HG03064 (cell line): ENCODE data around the gene DUS4L.
"Not testable (repeated sequence)": the region's sequence is repeated elsewhere in the genome, so short reads cannot be mapped to it uniquely, and the experiment has no call there.

Experiments
- ATAC-seq: cut with Tn5 transposase; IDR thresholded peaks from one replicate; pipeline ENCODE4 v1.9.1; 2021; ENCODE audit warnings: low read depth; ENCODE audit not compliant: unreplicated experiment

DUS4L gene

GRCh38 chr7:107563775-107564552 lies at the start of gene DUS4L, which contains the start of gene COG5:
Gene DUS4L, plus strand, starts transcription at chr7:107563971. Its CDS starts 3,100 bp downstream, at chr7:107567071.
Gene COG5, minus strand, starts transcription at chr7:107563920. Its CDS starts 24 bp downstream, at chr7:107563896.
- ATAC-seq, result peak; percentile 96

- ATAC-seq, result no peak
Measured at GRCh38 chr7:107526672-107527071, 37.1 kb upstream of the DUS4L start.

- ATAC-seq, result no peak
Measured at GRCh38 chr7:107527196-107527595, 36.6 kb upstream of the DUS4L start.

DNA sequence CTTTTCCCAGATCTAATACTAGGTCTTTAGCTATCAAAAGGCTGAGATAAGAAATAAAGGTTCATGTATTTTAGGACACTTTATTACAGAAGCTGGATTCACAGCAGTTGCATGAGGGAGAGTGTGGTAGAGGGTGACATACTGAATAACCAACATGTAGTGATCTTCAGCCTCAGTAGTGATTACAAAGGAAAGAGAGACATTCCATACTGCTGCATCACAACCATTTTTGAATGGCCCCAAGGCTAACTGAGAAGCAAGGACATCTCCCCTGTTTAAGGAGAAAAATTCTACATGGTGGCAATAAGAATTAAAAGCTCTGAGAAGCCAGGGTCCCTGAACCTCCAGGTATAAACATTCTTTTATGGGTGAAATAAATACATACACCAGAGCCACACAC lies 35.3 kb upstream of the DUS4L start:
- ATAC-seq, result no peak

GRCh38 chr7:107530751-107531150 lies 33.0 kb upstream of the DUS4L start:
- ATAC-seq, result no peak

- ATAC-seq, result no peak
Measured at GRCh38 chr7:107534139-107534538, 29.6 kb upstream of the DUS4L start.

DNA sequence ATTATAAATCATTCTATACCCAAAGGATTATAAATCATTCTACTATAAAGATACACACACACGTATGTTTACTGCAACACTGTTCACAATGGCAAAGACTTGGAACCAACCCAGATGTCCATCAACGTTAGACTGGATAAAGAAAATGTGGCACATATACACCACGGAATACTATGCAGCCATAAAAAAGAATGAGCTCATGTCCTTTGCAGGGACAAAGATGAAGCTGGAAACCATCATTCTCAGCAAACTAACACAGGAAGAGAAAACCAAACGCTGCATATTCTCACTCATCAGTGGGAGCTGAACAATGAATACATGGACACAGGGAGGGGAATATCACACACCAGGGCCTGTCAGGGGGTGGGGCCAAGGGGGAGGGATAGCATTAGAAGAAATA lies 26.5 kb upstream of the DUS4L start:
- ATAC-seq, result not testable (repeated sequence)

DNA sequence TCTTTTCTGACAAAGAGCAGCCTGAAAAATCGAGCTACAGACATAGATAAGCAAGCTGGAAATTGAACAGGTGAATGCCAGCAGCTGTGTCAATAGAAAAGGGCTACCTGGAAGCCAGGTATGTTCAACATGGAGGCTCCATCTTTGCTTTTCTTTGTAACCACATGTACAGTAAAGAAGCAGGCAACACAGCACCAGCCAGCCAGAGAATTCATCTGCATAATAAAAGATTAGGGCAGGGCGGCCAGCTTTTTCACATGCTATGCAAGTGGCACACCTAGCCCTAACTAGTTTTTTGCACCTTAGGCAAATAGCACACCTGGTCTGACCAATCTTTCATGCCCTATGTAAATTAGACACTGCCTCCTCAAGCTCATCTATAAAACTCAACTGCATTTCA lies 25.8 kb upstream of the DUS4L start:
- ATAC-seq, result no peak

DNA sequence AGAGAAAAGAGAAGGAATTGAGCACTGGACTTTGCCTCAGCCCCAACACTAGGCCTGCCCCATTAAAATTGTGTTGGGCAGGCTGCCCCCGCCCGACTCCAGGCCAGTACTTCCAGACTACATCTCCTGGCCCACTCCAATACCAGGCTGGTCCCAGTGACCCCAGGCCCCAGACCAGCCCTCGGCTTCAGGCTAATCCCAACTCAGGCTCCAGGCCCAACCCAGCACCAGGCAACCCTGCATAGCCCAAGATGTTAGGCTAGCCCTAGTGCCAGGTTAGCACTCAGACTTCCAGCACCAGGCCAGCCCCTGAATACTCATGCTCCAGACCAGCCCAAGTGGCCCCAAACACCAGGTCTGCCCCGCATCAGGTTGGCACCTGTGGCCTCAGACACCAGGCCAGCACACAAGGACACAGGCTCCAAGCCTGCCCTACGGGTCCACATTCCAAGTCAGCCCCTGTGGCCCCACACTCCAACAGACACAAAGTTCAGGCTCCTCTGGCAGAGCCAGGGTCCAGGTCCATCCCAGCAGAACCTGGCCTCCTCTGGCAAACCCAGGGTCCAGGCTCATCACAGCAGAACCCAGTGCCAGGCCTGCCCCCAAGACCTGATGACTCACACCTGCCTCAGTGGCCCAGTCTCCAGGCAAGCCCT lies 20.3 kb upstream of the DUS4L start:
- ATAC-seq, result no peak

- ATAC-seq, result no peak
Measured at GRCh38 chr7:107544848-107545591, 18.8 kb upstream of the DUS4L start.

GRCh38 chr7:107551936-107552335 lies 11.8 kb upstream of the DUS4L start:
- no peak for ATAC-seq

DNA sequence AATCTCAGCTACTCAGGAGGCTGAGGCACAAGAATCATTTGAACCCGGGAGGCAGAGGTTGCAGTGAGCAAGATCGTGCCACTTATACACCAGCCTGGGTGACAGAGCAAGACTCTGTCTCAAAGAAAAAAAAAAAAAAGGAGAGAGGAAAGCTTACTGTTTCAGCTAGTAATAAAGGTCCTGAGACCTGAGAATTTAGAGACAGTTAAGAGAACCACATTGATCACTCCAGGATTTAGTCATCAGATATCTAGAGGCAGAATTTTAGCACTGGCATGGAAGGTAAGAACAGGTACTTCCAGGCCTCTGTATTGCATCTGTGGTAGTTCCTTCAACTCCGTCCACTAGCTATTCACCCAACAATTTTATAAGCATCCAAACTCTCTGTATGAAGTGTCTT lies 7.9 kb upstream of the DUS4L start:
- no peak for ATAC-seq

GRCh38 chr7:107559864-107560263 lies 3.9 kb upstream of the DUS4L start:
- no peak for ATAC-seq

- no peak for ATAC-seq
Measured at GRCh38 chr7:107560898-107561516, 2.8 kb upstream of the DUS4L start.

GRCh38 chr7:107563081-107563774 lies 543 bp upstream of the DUS4L start:
- ATAC-seq, result peak; percentile 55

DNA sequence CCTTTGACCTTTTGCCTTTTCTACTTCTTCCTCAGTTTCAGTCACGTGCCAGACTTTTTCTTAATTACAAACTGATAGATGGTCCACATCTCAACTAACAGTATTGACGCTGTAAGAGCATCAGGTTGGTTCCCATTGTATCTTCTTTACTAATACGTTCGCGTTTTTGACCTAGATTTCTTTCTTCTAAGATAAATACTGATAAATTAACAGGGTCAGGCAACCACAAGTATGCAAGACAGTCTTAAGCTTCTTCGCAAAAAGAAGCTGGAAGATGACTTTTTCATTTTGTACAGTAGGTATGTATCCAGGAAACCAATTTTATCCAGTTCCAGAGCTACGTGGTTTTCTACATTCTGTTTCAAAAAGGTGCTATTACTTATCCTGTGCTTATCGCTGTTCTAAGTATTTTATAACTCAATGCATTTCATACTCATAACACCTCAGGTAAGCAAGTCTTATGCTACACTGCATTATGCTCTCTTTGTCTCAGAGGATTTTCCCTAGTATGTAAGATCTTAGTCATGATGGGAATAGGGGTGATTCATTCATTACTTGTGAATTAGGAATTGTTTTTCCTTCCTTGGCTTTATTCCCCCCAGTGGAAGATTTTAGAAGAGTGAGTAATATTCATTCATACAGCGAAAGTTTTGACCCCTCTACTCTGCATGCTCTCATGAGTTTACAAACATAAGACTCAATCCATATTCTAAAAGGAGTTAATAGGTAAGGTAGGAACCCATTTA lies 955 bp downstream of the DUS4L start:
- ATAC-seq, result no peak

DNA sequence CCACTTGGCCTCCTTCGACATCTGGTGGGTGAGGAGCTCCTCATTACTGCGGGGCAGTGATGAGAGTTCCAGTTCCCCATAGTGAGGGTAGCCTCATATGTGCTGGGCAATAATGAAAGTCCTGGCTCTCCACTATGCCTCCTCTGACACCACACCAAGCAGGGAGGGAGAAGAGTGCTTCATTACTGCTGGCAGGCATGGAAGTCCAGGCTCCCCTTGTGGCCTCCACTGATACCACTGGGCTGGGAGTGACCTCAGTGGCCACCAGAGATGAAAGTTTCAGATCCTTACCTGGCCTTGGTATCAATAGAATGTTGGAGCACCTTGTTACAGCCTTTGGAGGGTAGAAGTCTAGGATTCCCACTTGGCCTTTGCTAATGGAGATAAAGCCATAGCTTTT lies 6.5 kb downstream of the DUS4L start:
- ATAC-seq, result no peak

GRCh38 chr7:107573537-107573936 lies 9.8 kb downstream of the DUS4L start:
- ATAC-seq, result no peak

- no peak for ATAC-seq
Measured at GRCh38 chr7:107579554-107579884, 15.7 kb downstream of the DUS4L start.
